GM21423 (cell line): ENCODE measurements around the gene SYNJ2BP.

Experiments
- ATAC-seq: cut with Tn5 transposase; IDR thresholded peaks from one replicate; pipeline ENCODE4 v1.9.1; 2021; ENCODE audit warnings: mild to moderate bottlenecking, moderate library complexity; ENCODE audit not compliant: unreplicated experiment

The SYNJ2BP gene

GRCh38 chr14:70392676-70393075 is 24.2 kb downstream of the SYNJ2BP start:
- no peak for ATAC-seq

GRCh38 chr14:70391493-70392391 is 25.1 kb downstream of the SYNJ2BP start:
- no peak for ATAC-seq

DNA sequence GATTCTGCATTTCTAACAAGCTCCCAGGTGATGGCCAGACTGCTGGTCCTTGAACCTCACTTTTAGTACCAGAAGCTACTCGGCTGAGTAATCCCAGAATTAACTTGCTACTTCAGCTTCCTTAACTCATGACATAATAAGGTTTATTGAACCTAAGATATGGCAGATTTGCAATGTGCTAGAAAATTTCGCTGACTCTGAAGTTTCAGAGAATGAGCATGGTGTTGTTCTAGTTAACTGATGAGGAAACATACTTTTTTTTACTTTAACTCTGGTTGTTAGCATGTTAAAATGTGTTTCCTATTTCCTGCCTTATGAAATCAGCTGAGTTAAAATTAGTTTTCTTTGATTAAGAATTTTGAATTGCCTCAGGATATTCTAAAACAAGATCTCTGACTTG is 34.4 kb downstream of the SYNJ2BP start:
- ATAC-seq = no peak

GRCh38 chr14:70380824-70381223 is 36.1 kb downstream of the SYNJ2BP start:
- ATAC-seq = no peak

- ATAC-seq = no peak
Measured at GRCh38 chr14:70378696-70379095, 38.2 kb downstream of the SYNJ2BP start.
